ENCODE results near the gene FMO3. TPM values are rescaled to one million over a fixed set of nuclear protein-coding genes. Genes with fewer than 3 reads are reported as not detected.

Gene FMO3
- total RNA-seq, 2 donors from 2014 or later, result 2.6 to 8.8 TPM

GRCh38 chr1:171110621-171111326, 20.1 kb downstream of the FMO3 start:
- no peak for ATAC-seq
- no peak overlapping the region for H3K27ac ChIP-seq

GRCh38 chr1:171112119-171112518, 21.4 kb downstream of the FMO3 start:
- no peaks in the 10 kb centered on the region for H3K36me3 ChIP-seq (replicated peaks in 1 of 2; ENCODE audit: insufficient read depth in 1 of 2, low read depth in 2 of 2)
- intact Hi-C loops (cut with DNase I), result no loop called here
- no peaks in the 10 kb centered on the region for H3K27me3 ChIP-seq
- ATAC-seq (no peak), DNase-seq (no peak)
- 59 to 63% methylated on average over 3 of the region's 3 CpGs for WGBS, 2 donors
- H3K4me3 ChIP-seq, result no peak overlapping the region
- TF ChIP-seq POLR2A (IDR thresholded peaks at IDR 0.05) (no peak), CTCF (IDR thresholded peaks at IDR 0.05) (no peak)
- H3K27ac ChIP-seq, result no peak overlapping the region
- H3K4me1 ChIP-seq, result no peaks in the 10 kb centered on the region
- no peaks in the 10 kb centered on the region for H3K9me3 ChIP-seq

More at GRCh38 chr1:171110621-171111326, 20.1 kb downstream of the FMO3 start:
- no peaks in the 10 kb centered on the region for H3K36me3 ChIP-seq (replicated peaks in 1 of 2; ENCODE audit: insufficient read depth in 1 of 2, low read depth in 2 of 2)
- TF ChIP-seq CTCF (IDR thresholded peaks at IDR 0.05) (no peak), POLR2A (IDR thresholded peaks at IDR 0.05) (no peak)
- no peaks in the 10 kb centered on the region for H3K4me1 ChIP-seq
- WGBS, 2 donors, result 50 to 57% methylated on average over 7 of the region's 7 CpGs
- no peaks in the 10 kb centered on the region for H3K9me3 ChIP-seq
- DNase-seq, result no peak
- no peaks in the 10 kb centered on the region for H3K27me3 ChIP-seq
- H3K4me3 ChIP-seq, result no peak overlapping the region
- intact Hi-C loops (cut with DNase I), result no loop called here

- TF ChIP-seq CTCF (IDR thresholded peaks at IDR 0.05) (no peak), POLR2A (IDR thresholded peaks at IDR 0.05) (no peak)
- DNase-seq, result no peak
- Histone ChIP-seq H3K27me3 (no peaks in the 10 kb centered on the region), H3K27ac (no peak overlapping the region), H3K4me3 (no peak overlapping the region), H3K4me1 (no peaks in the 10 kb centered on the region), H3K9me3 (no peaks in the 10 kb centered on the region), H3K36me3 (replicated peaks in 1 of 2; ENCODE audit: insufficient read depth in 1 of 2, low read depth in 2 of 2) (no peaks in the 10 kb centered on the region)
- intact Hi-C loops (cut with DNase I), result no loop called here
- WGBS, 2 donors, result 53 to 56% methylated on average over 3 of the region's 3 CpGs
- ATAC-seq, result no peak
Measured at GRCh38 chr1:171113382-171113781, 22.7 kb downstream of the FMO3 start.

GRCh38 chr1:171115280-171115897, 24.7 kb downstream of the FMO3 start:
- H3K9me3 ChIP-seq, result no peaks in the 10 kb centered on the region
- TF ChIP-seq CTCF (IDR thresholded peaks at IDR 0.05) (no peak), POLR2A (IDR thresholded peaks at IDR 0.05) (no peak)
- no peaks in the 10 kb centered on the region for H3K4me1 ChIP-seq
- DNase-seq (no peak), ATAC-seq (no peak)
- intact Hi-C loops (cut with DNase I), result no loop called here
- 57 to 68% methylated on average over 2 of the region's 2 CpGs for WGBS, 2 donors
- no peaks in the 10 kb centered on the region for H3K27me3 ChIP-seq
- no peak overlapping the region for H3K27ac ChIP-seq
- H3K4me3 ChIP-seq, result no peak overlapping the region
- H3K36me3 ChIP-seq (replicated peaks in 1 of 2; ENCODE audit: insufficient read depth in 1 of 2, low read depth in 2 of 2), result no peaks in the 10 kb centered on the region

- WGBS, 2 donors, result 79 to 96% methylated on average over 1 of the region's 1 CpG
- intact Hi-C loops (cut with DNase I), result no loop called here
- TF ChIP-seq POLR2A (IDR thresholded peaks at IDR 0.05), result no peak
- TF ChIP-seq CTCF (IDR thresholded peaks at IDR 0.05), result no peak
- no peak overlapping the region for H3K4me3 ChIP-seq
- no peaks in the 10 kb centered on the region for H3K27me3 ChIP-seq
- H3K36me3 ChIP-seq (replicated peaks in 1 of 2; ENCODE audit: insufficient read depth in 1 of 2, low read depth in 2 of 2), result no peaks in the 10 kb centered on the region
- DNase-seq (no peak), ATAC-seq (no peak)
- H3K9me3 ChIP-seq, result no peaks in the 10 kb centered on the region
- no peaks in the 10 kb centered on the region for H3K4me1 ChIP-seq
- no peak overlapping the region for H3K27ac ChIP-seq
Measured at GRCh38 chr1:171116676-171117075, 26.0 kb downstream of the FMO3 start.

Data from body of pancreas (tissue), 4 donors.